KBM-7 (cell line): ENCODE measurements around the gene JARID2.

Experiments used
- DNase-seq: peaks from one replicate; pipeline ENCODE4 v3.0.0-alpha.2; 2015
- in situ Hi-C: fragments of 300-500 bp; cut with MboI; formaldehyde crosslinking; loops from 2 replicates; pipeline ENCODE4 v1.14.3; 2020; ENCODE audit warnings: low sequenced_read_pairs, low pct_unique_long_range_greater_than_20kb, mixed read lengths

JARID2 gene

GRCh38 chr6:15513801-15514711 is 268.2 kb downstream of the JARID2 start:
- DNase-seq, result no peak
- in situ Hi-C loops, result no loop called here

DNA sequence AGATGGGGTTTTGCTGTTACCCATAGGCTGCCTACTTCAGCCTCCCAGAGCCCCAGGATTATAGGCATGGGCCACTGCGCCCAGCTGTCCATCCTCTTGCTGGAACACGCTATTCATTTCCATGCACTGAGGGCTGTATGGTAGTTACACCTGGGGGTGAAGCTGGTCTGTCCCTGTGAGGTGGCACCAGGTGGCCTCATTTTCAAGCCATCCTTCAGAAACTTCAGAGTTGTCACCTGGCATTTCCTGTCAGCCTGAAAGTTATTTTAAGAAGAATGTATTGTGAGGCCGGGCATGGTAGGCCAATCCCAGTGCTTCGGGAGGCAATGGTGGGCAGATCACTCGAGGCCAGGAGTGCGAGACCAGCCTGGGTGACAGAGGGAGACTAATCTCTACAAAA is 269.4 kb downstream of the JARID2 start:
- DNase-seq, result no peak
- in situ Hi-C loops, result no loop called here

- in situ Hi-C loops, result no loop called here
- no peak for DNase-seq
Observed at GRCh38 chr6:15515660-15516375, 269.9 kb downstream of the JARID2 start.

DNA sequence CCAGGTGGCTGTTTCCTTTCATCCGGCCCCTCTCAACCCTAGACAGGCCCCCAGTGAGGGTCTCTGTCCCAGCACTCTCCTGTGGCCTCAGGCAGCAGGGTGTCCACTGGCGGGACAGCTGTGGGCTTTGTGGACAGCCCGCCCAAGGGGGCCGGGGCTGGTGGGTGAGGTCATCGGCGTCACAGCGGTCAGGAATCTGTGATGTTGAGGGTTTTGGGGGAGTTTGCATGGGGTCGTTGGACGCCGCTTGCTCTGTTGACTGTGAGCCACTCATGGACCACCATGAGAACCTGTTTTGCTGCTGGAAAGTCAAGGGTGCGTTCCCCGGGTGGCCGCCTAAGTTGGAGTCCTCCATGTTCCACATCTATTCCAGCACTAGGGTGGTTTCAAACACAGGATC is 270.5 kb downstream of the JARID2 start:
- no peak for DNase-seq
- in situ Hi-C loops, result no loop called here

GRCh38 chr6:15516923-15517560 is 271.2 kb downstream of the JARID2 start:
- no peak for DNase-seq
- in situ Hi-C loops, result no loop called here

DNA sequence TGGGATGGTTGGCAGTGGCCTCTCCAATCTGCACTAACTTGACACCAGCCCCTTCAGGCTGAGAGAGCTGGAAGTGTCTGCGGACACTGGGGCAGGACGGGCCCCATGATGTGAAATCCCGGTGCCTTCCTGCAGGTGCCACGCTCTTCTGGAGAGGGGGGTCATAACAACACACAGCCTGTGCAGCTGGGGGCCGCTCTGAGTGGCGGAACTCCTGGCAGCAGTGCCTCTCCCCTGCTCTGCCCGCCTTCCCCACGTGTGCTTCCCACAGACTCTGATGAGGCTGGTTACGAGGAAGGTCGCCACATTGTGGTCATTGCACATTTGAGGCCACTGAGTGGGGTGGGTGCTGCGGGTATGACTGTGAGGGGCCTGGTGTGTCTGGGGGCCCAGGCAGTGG is 271.7 kb downstream of the JARID2 start:
- in situ Hi-C loops, result no loop called here

DNA sequence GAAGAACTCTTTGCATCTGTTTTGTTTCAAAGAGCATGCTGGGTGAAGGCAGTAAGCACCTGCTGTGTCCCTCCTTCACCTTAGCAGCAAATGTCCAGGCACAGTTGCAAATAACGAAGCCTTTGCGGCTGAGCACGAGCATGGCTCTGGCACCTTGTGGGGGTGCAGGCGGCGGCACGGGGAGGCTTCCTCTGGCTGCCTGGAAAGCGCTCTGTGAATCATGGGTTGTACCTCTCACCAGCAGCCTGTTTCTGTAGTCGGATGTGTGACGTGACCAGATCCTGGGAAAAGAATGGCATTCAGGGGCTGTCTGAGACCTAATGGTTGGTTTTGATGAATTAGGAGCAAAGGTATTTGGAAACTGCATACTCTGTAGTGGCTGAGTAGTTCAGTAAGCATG is 272.2 kb downstream of the JARID2 start:
- no peak for DNase-seq
- in situ Hi-C loops, result no loop called here

More for the DNA sequence above, 271.7 kb downstream of the JARID2 start:
- DNase-seq, result no peak

DNA sequence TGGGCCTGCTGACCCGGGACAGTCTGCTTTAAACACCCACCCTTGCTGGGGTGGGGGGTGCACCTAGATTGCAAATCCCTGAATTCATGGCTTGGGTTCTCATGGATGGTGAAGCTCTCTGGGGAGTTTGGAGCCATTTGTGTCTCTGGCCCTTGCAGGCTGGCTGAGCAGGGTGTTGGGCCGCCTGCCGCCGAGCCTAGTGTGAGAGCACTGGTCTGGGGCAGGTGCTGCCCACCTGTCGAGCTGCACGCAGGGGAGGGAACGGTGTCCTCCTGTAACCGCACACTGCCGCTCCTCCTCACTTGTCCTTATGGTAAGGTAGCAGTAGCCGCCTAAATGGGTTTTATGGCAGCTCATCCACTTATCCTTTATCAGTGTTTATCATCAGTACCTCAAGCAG is 273.0 kb downstream of the JARID2 start:
- no peak for DNase-seq
- in situ Hi-C loops, result no loop called here

DNA sequence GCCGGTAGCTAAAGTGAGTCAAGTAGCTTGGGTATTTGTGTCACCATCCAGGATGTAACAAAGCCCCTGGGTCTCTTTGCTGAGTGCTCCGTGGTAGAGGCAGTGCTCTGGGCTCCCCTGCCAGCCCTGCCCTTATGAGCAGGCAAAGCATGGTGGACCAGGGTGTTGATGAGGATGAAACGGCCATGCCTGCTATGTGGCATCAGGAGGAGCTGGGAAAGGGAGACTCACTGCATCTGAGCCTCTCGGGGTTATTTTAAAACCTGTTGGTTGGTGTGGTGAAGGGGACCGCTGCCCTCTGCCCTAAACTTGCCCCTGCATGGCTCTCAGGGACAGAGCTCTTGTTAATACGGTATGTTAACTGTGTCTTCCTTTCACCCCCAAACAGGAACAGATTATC is 273.8 kb downstream of the JARID2 start:
- in situ Hi-C loops, result no loop called here
- DNase-seq, result no peak

DNA sequence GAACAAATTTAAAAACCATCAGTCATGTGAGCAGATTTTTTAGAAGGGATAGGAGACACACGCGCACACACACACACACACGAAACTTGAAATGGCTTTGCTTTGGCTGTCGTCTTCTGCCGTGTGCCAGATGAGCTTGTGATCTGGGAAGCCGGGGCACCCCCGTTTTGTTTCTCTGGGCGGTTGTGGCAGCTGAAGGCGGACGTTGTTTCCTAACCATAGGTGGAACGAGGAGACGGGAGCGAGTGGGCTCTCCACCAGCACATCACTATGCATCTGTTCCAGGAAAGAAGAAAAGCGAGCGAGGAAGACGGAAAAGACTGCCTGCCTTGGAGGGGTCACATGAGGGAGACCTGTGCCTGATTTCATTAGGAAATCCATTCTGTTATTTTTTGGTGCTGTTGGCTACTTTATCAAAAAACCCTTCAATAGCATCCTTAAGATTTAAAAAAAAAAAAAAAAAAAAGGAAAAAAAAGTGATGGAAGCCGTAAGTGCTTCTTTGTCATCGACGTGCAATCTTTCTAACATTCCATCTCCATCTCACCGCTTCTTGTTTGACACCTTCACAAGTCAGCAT is 274.8 kb downstream of the JARID2 start:
- in situ Hi-C loops, result no loop called here

GRCh38 chr6:15521582-15521981 is 275.7 kb downstream of the JARID2 start:
- in situ Hi-C loops, result no loop called here
- no peak for DNase-seq

More for the DNA sequence above, 274.8 kb downstream of the JARID2 start:
- no peak for DNase-seq

- in situ Hi-C loops, result no loop called here
- DNase-seq, result no peak
Observed at GRCh38 chr6:15522026-15522425, 276.2 kb downstream of the JARID2 start.

GRCh38 chr6:15522427-15522826 is 276.6 kb downstream of the JARID2 start:
- DNase-seq, result no peak
- in situ Hi-C loops, result no loop called here

GRCh38 chr6:15522856-15523529 is 277.1 kb downstream of the JARID2 start:
- in situ Hi-C loops, result no loop called here
- DNase-seq, result no peak

GRCh38 chr6:15523679-15524630 is 278.1 kb downstream of the JARID2 start:
- DNase-seq, result no peak
- in situ Hi-C loops, result no loop called here

DNA sequence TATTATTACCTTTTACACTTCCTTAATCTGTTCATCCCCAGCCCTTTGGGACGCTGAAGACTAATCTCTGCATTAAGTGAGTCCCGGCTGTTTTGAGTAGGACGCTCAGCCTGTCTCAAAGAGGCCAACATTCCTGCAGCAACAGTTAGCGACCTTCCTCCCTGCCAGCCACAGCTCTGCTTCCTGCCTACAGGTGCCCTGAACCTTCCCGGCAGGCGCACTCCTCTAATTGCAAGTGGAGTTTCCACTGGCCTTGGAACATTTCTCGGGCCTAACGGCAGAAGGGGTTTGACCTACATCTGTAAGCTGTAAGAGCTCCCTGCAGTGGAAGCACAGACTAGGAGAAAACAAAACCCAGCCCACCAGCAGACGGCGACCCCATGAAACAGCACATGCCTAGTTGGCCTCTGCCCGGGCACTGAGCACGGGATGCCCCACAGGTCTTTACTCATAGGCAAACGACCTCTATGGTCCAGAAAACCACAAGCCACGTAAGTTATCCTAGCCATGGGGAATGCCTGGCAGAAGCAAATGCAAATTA is 279.1 kb downstream of the JARID2 start:
- in situ Hi-C loops, result no loop called here
- DNase-seq, result no peak

DNA sequence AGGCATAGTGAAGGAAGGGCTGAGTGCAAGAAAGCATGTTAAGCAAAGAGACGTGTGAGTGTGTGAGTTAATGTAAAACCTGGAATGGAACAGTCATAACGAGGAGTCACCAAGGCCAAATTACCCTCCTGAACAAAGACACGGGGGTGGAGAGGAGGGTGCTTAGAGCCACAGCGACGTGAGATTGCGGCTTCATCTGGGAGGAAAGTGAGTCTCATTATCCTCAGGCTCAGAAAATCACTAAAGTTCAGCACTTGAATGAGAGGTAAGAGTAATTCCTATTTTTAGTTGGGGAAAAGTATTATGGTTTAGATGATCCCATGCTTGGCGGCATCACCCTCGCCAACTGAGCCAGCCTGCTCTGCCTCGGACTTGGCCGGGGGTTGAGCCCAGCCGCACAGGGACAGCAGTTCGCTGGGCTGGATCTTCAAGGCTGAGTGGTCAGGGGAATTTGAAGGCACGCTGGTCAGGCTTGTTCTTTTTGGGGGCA is 280.4 kb downstream of the JARID2 start:
- in situ Hi-C loops, result no loop called here
- DNase-seq, result no peak
